PC-3 (cell line): ENCODE data around the gene HOXB9. TPM values are rescaled to one million over a fixed set of nuclear protein-coding genes. Genes with fewer than 3 reads are reported as not detected.

Source experiments
- ATAC-seq: fragments of 200-7000 bp; cut with Tn5 transposase; 2 replicates; pipeline ENCODE4 v1.9.1; 2020; ENCODE audit warnings: mild to moderate bottlenecking, moderate library complexity
- BruUV-seq: library from RNA; stranded (reverse); fragments of 400-500 nt; replicated peaks from 2 replicates; lab custom pipeline; 2021; lab: Mats Ljungman, UMichigan
- CTCF ChIA-PET: fragments of 300-600 bp; sonication (Branson Sonifier 250); formaldehyde crosslinking; loops from one replicate; lab custom pipeline; 2022; ENCODE audit warnings: antibody characterized with exemption; lab: Charles Lee
- POLR2A ChIA-PET: fragments of 300-600 bp; sonication (Branson Sonifier 250); formaldehyde crosslinking; loops from one replicate; lab custom pipeline; 2022; ENCODE audit warnings: antibody characterized with exemption; ENCODE audit not compliant: unreplicated experiment; lab: Charles Lee
- DNase-seq: peaks from one replicate; pipeline ENCODE4 v3.0.0-alpha.2; 2015
- H2AFZ ChIP-seq: fragments of 300-600 bp; sonication (generic); 2 replicates; pipeline ENCODE4 v1.6.0; 2016; ENCODE audit warnings: antibody characterized with exemption, low read length
- H3F3A ChIP-seq: fragments of 300-600 bp; sonication (generic); one replicate; pipeline ENCODE4 v1.6.0; 2017; ENCODE audit warnings: antibody characterized with exemption, low read length, control low read depth, mild to moderate bottlenecking; ENCODE audit not compliant: unreplicated experiment
- H3K27ac ChIP-seq: fragments of 300-600 bp; sonication (generic); 2 replicates; pipeline ENCODE4 v1.5.1; 2016; ENCODE audit warnings: mild to moderate bottlenecking, low read length
- H3K27me3 ChIP-seq: fragments of 300-600 bp; sonication (generic); 2 replicates; pipeline ENCODE4 v1.6.1; 2016; ENCODE audit warnings: low read length, mixed read lengths
- H3K36me3 ChIP-seq: fragments of 300-600 bp; sonication (generic); 2 replicates; pipeline ENCODE4 v1.6.1; 2016; ENCODE audit warnings: low read depth, mixed run types, low read length, mixed read lengths
- H3K4me1 ChIP-seq: fragments of 300-600 bp; sonication (generic); 2 replicates; pipeline ENCODE4 v1.5.1; 2016; ENCODE audit warnings: low read length; ENCODE audit not compliant: insufficient read depth
- H3K4me2 ChIP-seq: fragments of 300-600 bp; sonication (generic); 2 replicates; pipeline ENCODE4 v1.6.0; 2016; ENCODE audit warnings: low read length
- H3K4me3 ChIP-seq: fragments of 300-600 bp; sonication (generic); 2 replicates; pipeline ENCODE4 v1.5.1; 2016; ENCODE audit warnings: mild to moderate bottlenecking, low read length, mixed read lengths
- H3K79me2 ChIP-seq: fragments of 300-600 bp; sonication (generic); 2 replicates; pipeline ENCODE4 v1.6.1; 2017; ENCODE audit warnings: low read length, mixed read lengths
- H3K9ac ChIP-seq: fragments of 300-600 bp; sonication (generic); 2 replicates; pipeline ENCODE4 v1.6.0; 2016; ENCODE audit warnings: mild to moderate bottlenecking, low read length
- H3K9me2 ChIP-seq: fragments of 300-600 bp; sonication (generic); replicated peaks from 2 replicates; pipeline ENCODE4 v1.6.1; 2016; ENCODE audit warnings: mixed run types, low read length, mixed read lengths
- H3K9me3 ChIP-seq: fragments of 300-600 bp; sonication (generic); 2 replicates; pipeline ENCODE4 v1.6.1; 2016; ENCODE audit warnings: low read length, mixed read lengths
- H4K20me1 ChIP-seq: fragments of 300-600 bp; sonication (generic); 2 replicates; pipeline ENCODE4 v1.6.1; 2016; ENCODE audit warnings: low read length, mixed read lengths
- EZH2 ChIP-seq: fragments of 300-600 bp; sonication (generic); IDR thresholded peaks from one replicate; pipeline ENCODE4 v1.6.1; 2017; ENCODE audit warnings: antibody characterized with exemption, mild to moderate bottlenecking, low read length; ENCODE audit not compliant: unreplicated experiment
- EZH2phosphoT487 ChIP-seq: fragments of 300-600 bp; sonication (generic); IDR thresholded peaks from 2 replicates; pipeline ENCODE4 v1.6.1; 2018; ENCODE audit warnings: mild to moderate bottlenecking, antibody characterized with exemption, low read length, borderline replicate concordance
- intact Hi-C: fragments of 100-400 bp; cut with micrococcal nuclease; formaldehyde crosslinking; loops from 2 replicates; pipeline ENCODE4 v1.9.0; 2023
- total RNA-seq: library from RNA; depleted of rRNA; stranded (reverse); fragments of >200 nt; gene quantifications from 2 replicates; pipeline ENCODE4 v1.2.3, GENCODE V29; 2014
- TF ChIP-seq, protein P1 (sequence below): fragments of 300-600 bp; sonication (generic); conservative IDR thresholded peaks from 2 replicates; pipeline ENCODE4 v1.5.1; 2017; ENCODE audit warnings: antibody characterized with exemption, low read depth, mild to moderate bottlenecking, low read length

HOXB9 gene
- total RNA-seq, 1 experiment from 2014 or later = 7.0 TPM

DNA sequence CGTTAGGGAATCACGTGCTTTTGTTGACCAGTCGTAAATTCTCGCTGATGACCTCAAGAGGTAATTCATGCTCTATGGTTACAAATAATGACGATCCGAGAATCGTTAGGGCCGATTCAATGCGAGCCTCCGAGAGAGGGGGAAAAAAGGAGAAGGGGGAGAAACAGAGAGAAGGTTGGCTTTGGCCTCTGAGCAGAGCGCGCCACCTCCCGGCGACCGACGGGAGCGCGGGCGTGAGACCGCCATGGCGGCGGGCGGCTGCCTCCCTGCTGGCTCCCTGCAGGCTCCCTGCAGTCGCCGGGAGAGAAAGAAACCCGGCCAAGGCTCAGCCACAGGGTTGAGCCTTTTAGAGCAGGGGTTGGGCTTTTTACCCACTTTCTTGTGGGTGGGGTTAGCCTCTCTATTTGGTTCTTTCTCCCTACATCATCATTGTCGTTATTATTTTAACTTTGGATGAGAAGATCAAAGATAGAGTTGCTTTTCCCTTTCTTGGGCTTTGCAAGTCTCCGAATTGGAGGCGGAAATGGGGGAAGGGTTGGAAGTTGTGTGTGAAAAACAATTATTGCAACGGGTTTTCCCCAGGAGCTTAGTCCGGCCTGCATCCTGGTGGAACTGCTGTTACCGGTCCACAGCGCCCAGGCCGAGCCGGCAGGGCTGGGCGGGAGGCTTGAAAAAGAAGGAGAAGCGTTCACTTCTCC, 32.2 kb downstream of the HOXB9 start:
- peaks cover 13% of the 10 kb centered on the region for H3K4me1 ChIP-seq
- no TSS peak for BruUV-seq
- no peak for TF ChIP-seq EZH2phosphoT487
- TF ChIP-seq, protein P1, sequence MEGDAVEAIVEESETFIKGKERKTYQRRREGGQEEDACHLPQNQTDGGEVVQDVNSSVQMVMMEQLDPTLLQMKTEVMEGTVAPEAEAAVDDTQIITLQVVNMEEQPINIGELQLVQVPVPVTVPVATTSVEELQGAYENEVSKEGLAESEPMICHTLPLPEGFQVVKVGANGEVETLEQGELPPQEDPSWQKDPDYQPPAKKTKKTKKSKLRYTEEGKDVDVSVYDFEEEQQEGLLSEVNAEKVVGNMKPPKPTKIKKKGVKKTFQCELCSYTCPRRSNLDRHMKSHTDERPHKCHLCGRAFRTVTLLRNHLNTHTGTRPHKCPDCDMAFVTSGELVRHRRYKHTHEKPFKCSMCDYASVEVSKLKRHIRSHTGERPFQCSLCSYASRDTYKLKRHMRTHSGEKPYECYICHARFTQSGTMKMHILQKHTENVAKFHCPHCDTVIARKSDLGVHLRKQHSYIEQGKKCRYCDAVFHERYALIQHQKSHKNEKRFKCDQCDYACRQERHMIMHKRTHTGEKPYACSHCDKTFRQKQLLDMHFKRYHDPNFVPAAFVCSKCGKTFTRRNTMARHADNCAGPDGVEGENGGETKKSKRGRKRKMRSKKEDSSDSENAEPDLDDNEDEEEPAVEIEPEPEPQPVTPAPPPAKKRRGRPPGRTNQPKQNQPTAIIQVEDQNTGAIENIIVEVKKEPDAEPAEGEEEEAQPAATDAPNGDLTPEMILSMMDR = peak; percentile 97
- H3K9ac ChIP-seq = no peak overlapping the region
- no peaks in the 10 kb centered on the region for H3K27me3 ChIP-seq
- ATAC-seq (peak; percentile 56), DNase-seq (peak; percentile 88)
- ChIA-PET CTCF (interaction anchor here (0.5 to 1.2 kb wide), 6 partner anchors 108 to 857 kb away, joined by 3 to 10 read pairs (median 6); no protein-coding TSS in a partner anchor), POLR2A (interaction anchor here (0.5 kb wide), 1 partner anchor 32 kb away, joined by 3 read pairs; the partner anchor contains the start of gene HOXB9)
- no peaks in the 10 kb centered on the region for H3K36me3 ChIP-seq
- no peak overlapping the region for H3K27ac ChIP-seq
- no peaks in the 10 kb centered on the region for H3K9me3 ChIP-seq
- peak overlapping the region; percentile 48 for H2AFZ ChIP-seq
- intact Hi-C loops = loop anchor here (2.0 kb wide), 1 partner anchor 243 kb away; no protein-coding TSS in a partner anchor
- H3K4me3 ChIP-seq = peak overlapping the region; percentile 4; the same call in 1 of the 2 replicates
- peaks cover 25% of the 10 kb centered on the region for H3K79me2 ChIP-seq
- H3K9me2 ChIP-seq = no peaks in the 10 kb centered on the region
- peak overlapping the region; percentile 48 for H3K4me2 ChIP-seq
- peaks cover 7% of the 10 kb centered on the region for H4K20me1 ChIP-seq
- H3F3A ChIP-seq = no peaks in the 10 kb centered on the region

- H3K27ac ChIP-seq = no peak within 1 kb of the TSS
- no peaks in the 10 kb centered on the region for H3F3A ChIP-seq
- no peak for ATAC-seq
- peak within 1 kb of the TSS; percentile 4; the same call in 1 of the 2 replicates for H3K4me3 ChIP-seq
- peaks cover under 1% of the 10 kb centered on the region; the same call in 1 of the 2 replicates for H4K20me1 ChIP-seq
- H3K36me3 ChIP-seq = no peaks in the 10 kb centered on the region
- peaks cover 6% of the 10 kb centered on the region for H3K4me1 ChIP-seq
- no peaks in the 10 kb centered on the region for H3K9me2 ChIP-seq
- peak within 1 kb of the TSS; percentile 48 for H2AFZ ChIP-seq
- H3K79me2 ChIP-seq = peaks cover 18% of the 10 kb centered on the region
- no peak for DNase-seq
- intact Hi-C loops = no loop called here
- TF ChIP-seq, protein P1 = no peak
- no peak for TF ChIP-seq EZH2phosphoT487
- TF ChIP-seq EZH2 = no peak
- H3K9me3 ChIP-seq = no peaks in the 10 kb centered on the region
- H3K9ac ChIP-seq = no peak within 1 kb of the TSS
- peak within 1 kb of the TSS; percentile 48 for H3K4me2 ChIP-seq
- BruUV-seq = no TSS peak
- CTCF ChIA-PET = interaction anchor here (0.5 to 1.2 kb wide), 6 partner anchors 107 to 858 kb away, joined by 3 to 14 read pairs (median 6); no protein-coding TSS in a partner anchor
- POLR2A ChIA-PET = interaction anchor here (0.5 kb wide), 1 partner anchor 33 kb away, joined by 3 read pairs; the partner anchor contains the start of gene HOXB9
- no peaks in the 10 kb centered on the region for H3K27me3 ChIP-seq
Measured at GRCh38 chr17:48593126-48593829, 32.9 kb downstream of the HOXB9 start, which contains the start of gene HOXB5. Gene HOXB5 (minus strand): TSS chr17:48593779. CDS start chr17:48593682, 97 bp downstream.
